Cardiac fibroblast (primary cell): Measurements from ENCODE around the gene ULK3.

ENCODE experiments used
- DNase-seq, 2 donors: peaks; one replicate each; pipeline versions ENCODE4 v3.0.0 to v3.0.0-alpha.2; 2010; ENCODE audit warnings: low read depth in 2 of 2
- H3K4me3 ChIP-seq, 2 donors: replicated peaks in 1 of 2; 1 replicate in 1 of 2; 2 replicates in 1 of 2; pipeline ENCODE4 v1.5.1; 2011; ENCODE audit warnings: low read depth in 2 of 2, low read length in 2 of 2, mild to moderate bottlenecking in 2 of 2, moderate library complexity in 1 of 2
- CTCF ChIP-seq: IDR thresholded peaks from one replicate; pipeline ENCODE4 v1.5.1; 2011; ENCODE audit warnings: low read depth, mild to moderate bottlenecking, low read length, inconsistent platforms

Gene ULK3

GRCh38 chr15:74857671-74858368, 14.9 kb upstream of the ULK3 start:
- no peak for TF ChIP-seq CTCF
- DNase-seq: no peak
- H3K4me3 ChIP-seq: no peak overlapping the region

- TF ChIP-seq CTCF: no peak
- H3K4me3 ChIP-seq: no peak overlapping the region
- no peak for DNase-seq
Observed at GRCh38 chr15:74857082-74857655, 14.2 kb upstream of the ULK3 start.

- TF ChIP-seq CTCF: no peak
- no peak overlapping the region for H3K4me3 ChIP-seq
- DNase-seq: no peak
Observed at GRCh38 chr15:74856537-74856936, 13.6 kb upstream of the ULK3 start.

GRCh38 chr15:74855857-74856256, 12.9 kb upstream of the ULK3 start:
- H3K4me3 ChIP-seq: no peak overlapping the region
- DNase-seq: no peak
- no peak for TF ChIP-seq CTCF

- DNase-seq: no peak
- TF ChIP-seq CTCF: no peak
- no peak overlapping the region for H3K4me3 ChIP-seq
Observed at GRCh38 chr15:74854453-74855022, 11.6 kb upstream of the ULK3 start.

GRCh38 chr15:74851960-74852359, 9.0 kb upstream of the ULK3 start:
- TF ChIP-seq CTCF: no peak
- H3K4me3 ChIP-seq: no peak overlapping the region
- no peak for DNase-seq
